Measurements from ENCODE around the gene PLA2G4E. TPM values are rescaled to one million over a fixed set of nuclear protein-coding genes. Genes with fewer than 3 reads are reported as not detected.

The PLA2G4E gene
- total and polyA plus RNA-seq, 2 experiments from 2014 or later = not detected

DNA sequence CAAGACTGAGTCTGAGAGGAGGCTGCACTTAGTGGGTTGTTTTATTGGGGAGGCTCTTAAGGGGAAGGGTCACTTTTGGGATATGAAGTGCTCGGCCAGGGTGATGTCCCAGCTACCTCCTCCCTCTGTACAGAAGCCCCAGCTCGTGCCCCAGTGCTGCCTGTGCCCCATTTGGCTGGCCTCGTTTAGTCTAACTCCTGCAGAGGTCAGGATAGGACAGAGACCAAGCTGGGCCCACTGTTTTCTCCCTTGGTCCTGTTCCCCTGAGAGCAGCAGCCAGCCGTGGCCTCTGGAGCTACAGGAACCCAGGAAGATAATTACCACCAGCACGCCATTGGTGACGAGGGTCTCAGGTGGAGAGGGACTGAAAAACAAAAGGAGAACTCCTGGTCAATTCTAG, 18.5 kb downstream of the PLA2G4E start:
- Mint-ChIP-seq H3K4me1 (no peaks in the 10 kb centered on the region), H3K9me3 (no peaks in the 10 kb centered on the region; the same call in 2 of the 3 replicates), H3K4me3 (no peak overlapping the region), H3K27me3 (ENCODE audit: insufficient read depth, low read depth, poor library complexity) (peaks cover 4% of the 10 kb centered on the region), H3K36me3 (ENCODE audit: low read depth) (no peaks in the 10 kb centered on the region), H3K27ac (no peak overlapping the region)
- no peaks in the 10 kb centered on the region for H3K79me2 ChIP-seq (replicated peaks; ENCODE audit: insufficient read depth)
- no peak overlapping the region for H3K4me3 ChIP-seq
- no peak for ATAC-seq
- no peaks in the 10 kb centered on the region for H4K20me1 ChIP-seq (replicated peaks; ENCODE audit: insufficient read depth)
- no peak overlapping the region for H3K27ac ChIP-seq (ENCODE audit: low read depth)
- 0 out of 2 replicates have a peak overlapping the region, but pooled peaks have one; percentile 23 for H2AFZ ChIP-seq
- DNase-seq (ENCODE audit: low spot score) = no peak
- H3K4me1 ChIP-seq (ENCODE audit: insufficient read depth) = no peaks in the 10 kb centered on the region
- H3K9me2 ChIP-seq (ENCODE audit: insufficient read depth) = 0 out of 2 replicates have a peak, but pooled peaks cover 4% of the 10 kb centered on the region
- H3F3A ChIP-seq (replicated peaks; ENCODE audit: low read depth) = no peaks in the 10 kb centered on the region
- no peak overlapping the region for H3K4me2 ChIP-seq
- H3K27me3 ChIP-seq (ENCODE audit: insufficient read depth) = no peaks in the 10 kb centered on the region
- H3K36me3 ChIP-seq (ENCODE audit: insufficient read depth) = no peaks in the 10 kb centered on the region
- no peak for TF ChIP-seq ETS1 (IDR thresholded peaks at IDR 0.05)
- TF ChIP-seq CTCF (conservative IDR thresholded peaks at IDR 0.05; ENCODE audit: low read depth in 2 of 2) = no peak
- no peak for TF ChIP-seq CREB1 (CRISPR knock-in tag; IDR thresholded peaks at IDR 0.05; ENCODE audit: low read depth)
- TF ChIP-seq EZH2 (IDR thresholded peaks at IDR 0.05; ENCODE audit: low read depth, unreplicated experiment) = no peak
- no peak for TF ChIP-seq POLR2AphosphoS5 (IDR thresholded peaks at IDR 0.05; ENCODE audit: low read depth)
- TF ChIP-seq EZH2phosphoT487 (IDR thresholded peaks at IDR 0.05; ENCODE audit: unreplicated experiment) = no peak
- no peak for TF ChIP-seq JUNB (IDR thresholded peaks at IDR 0.05; ENCODE audit: unreplicated experiment)

DNA sequence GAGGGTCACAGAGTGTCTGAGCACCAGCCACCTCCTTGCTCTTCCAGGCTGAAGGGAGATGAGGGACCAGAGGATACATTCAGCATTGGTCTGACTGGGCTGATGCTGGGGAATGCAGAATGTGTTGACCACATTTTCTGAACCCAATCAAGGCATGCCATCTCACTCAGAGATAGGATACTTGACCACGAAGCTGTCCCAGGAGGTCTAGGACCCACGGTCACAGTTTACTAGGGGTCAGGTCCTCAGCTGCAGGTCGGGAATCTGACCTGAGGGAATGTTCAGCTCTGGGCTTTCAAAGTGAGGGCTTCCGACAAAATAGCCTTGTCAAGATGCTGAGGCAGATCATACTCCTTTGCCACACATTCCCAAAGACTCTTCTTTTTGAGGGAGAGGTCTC, 19.6 kb downstream of the PLA2G4E start:
- no peak overlapping the region for H3K4me3 Mint-ChIP-seq
- no peaks in the 10 kb centered on the region for H3F3A ChIP-seq (replicated peaks; ENCODE audit: low read depth)
- DNase-seq (ENCODE audit: low spot score) = no peak
- no peak for ATAC-seq
- H3K27me3 Mint-ChIP-seq (ENCODE audit: insufficient read depth, low read depth, poor library complexity) = peaks cover 6% of the 10 kb centered on the region
- H4K20me1 ChIP-seq (replicated peaks; ENCODE audit: insufficient read depth) = no peaks in the 10 kb centered on the region
- H3K4me3 ChIP-seq = no peak overlapping the region
- no peaks in the 10 kb centered on the region for H3K4me1 Mint-ChIP-seq
- no peaks in the 10 kb centered on the region for H3K4me1 ChIP-seq (ENCODE audit: insufficient read depth)
- 0 out of 2 replicates have a peak, but pooled peaks cover 4% of the 10 kb centered on the region for H3K9me2 ChIP-seq (ENCODE audit: insufficient read depth)
- H3K79me2 ChIP-seq (replicated peaks; ENCODE audit: insufficient read depth) = no peaks in the 10 kb centered on the region
- no peaks in the 10 kb centered on the region for H3K36me3 ChIP-seq (ENCODE audit: insufficient read depth)
- H3K27ac Mint-ChIP-seq = no peak overlapping the region
- no peak overlapping the region for H2AFZ ChIP-seq
- H3K27ac ChIP-seq (ENCODE audit: low read depth) = no peak overlapping the region
- no peaks in the 10 kb centered on the region for H3K27me3 ChIP-seq (ENCODE audit: insufficient read depth)
- no peaks in the 10 kb centered on the region; the same call in 2 of the 3 replicates for H3K9me3 Mint-ChIP-seq
- H3K4me2 ChIP-seq = no peak overlapping the region
- no peaks in the 10 kb centered on the region for H3K36me3 Mint-ChIP-seq (ENCODE audit: low read depth)
- TF ChIP-seq POLR2AphosphoS5 (IDR thresholded peaks at IDR 0.05; ENCODE audit: low read depth) (no peak), NANOG (IDR thresholded peaks at IDR 0.05; ENCODE audit: borderline replicate concordance) (no peak), ZNF114 (CRISPR knock-in tag; IDR thresholded peaks at IDR 0.05) (no peak), CREB1 (CRISPR knock-in tag; IDR thresholded peaks at IDR 0.05; ENCODE audit: low read depth) (no peak), ZNF331 (CRISPR knock-in tag; IDR thresholded peaks at IDR 0.05; ENCODE audit: low read depth) (no peak), ETS1 (IDR thresholded peaks at IDR 0.05) (no peak), JUNB (IDR thresholded peaks at IDR 0.05; ENCODE audit: unreplicated experiment) (no peak), EZH2 (IDR thresholded peaks at IDR 0.05; ENCODE audit: low read depth, unreplicated experiment) (no peak), STAT1 (IDR thresholded peaks at IDR 0.05; ENCODE audit: unreplicated experiment) (no peak)
- TF ChIP-seq, protein P1, sequence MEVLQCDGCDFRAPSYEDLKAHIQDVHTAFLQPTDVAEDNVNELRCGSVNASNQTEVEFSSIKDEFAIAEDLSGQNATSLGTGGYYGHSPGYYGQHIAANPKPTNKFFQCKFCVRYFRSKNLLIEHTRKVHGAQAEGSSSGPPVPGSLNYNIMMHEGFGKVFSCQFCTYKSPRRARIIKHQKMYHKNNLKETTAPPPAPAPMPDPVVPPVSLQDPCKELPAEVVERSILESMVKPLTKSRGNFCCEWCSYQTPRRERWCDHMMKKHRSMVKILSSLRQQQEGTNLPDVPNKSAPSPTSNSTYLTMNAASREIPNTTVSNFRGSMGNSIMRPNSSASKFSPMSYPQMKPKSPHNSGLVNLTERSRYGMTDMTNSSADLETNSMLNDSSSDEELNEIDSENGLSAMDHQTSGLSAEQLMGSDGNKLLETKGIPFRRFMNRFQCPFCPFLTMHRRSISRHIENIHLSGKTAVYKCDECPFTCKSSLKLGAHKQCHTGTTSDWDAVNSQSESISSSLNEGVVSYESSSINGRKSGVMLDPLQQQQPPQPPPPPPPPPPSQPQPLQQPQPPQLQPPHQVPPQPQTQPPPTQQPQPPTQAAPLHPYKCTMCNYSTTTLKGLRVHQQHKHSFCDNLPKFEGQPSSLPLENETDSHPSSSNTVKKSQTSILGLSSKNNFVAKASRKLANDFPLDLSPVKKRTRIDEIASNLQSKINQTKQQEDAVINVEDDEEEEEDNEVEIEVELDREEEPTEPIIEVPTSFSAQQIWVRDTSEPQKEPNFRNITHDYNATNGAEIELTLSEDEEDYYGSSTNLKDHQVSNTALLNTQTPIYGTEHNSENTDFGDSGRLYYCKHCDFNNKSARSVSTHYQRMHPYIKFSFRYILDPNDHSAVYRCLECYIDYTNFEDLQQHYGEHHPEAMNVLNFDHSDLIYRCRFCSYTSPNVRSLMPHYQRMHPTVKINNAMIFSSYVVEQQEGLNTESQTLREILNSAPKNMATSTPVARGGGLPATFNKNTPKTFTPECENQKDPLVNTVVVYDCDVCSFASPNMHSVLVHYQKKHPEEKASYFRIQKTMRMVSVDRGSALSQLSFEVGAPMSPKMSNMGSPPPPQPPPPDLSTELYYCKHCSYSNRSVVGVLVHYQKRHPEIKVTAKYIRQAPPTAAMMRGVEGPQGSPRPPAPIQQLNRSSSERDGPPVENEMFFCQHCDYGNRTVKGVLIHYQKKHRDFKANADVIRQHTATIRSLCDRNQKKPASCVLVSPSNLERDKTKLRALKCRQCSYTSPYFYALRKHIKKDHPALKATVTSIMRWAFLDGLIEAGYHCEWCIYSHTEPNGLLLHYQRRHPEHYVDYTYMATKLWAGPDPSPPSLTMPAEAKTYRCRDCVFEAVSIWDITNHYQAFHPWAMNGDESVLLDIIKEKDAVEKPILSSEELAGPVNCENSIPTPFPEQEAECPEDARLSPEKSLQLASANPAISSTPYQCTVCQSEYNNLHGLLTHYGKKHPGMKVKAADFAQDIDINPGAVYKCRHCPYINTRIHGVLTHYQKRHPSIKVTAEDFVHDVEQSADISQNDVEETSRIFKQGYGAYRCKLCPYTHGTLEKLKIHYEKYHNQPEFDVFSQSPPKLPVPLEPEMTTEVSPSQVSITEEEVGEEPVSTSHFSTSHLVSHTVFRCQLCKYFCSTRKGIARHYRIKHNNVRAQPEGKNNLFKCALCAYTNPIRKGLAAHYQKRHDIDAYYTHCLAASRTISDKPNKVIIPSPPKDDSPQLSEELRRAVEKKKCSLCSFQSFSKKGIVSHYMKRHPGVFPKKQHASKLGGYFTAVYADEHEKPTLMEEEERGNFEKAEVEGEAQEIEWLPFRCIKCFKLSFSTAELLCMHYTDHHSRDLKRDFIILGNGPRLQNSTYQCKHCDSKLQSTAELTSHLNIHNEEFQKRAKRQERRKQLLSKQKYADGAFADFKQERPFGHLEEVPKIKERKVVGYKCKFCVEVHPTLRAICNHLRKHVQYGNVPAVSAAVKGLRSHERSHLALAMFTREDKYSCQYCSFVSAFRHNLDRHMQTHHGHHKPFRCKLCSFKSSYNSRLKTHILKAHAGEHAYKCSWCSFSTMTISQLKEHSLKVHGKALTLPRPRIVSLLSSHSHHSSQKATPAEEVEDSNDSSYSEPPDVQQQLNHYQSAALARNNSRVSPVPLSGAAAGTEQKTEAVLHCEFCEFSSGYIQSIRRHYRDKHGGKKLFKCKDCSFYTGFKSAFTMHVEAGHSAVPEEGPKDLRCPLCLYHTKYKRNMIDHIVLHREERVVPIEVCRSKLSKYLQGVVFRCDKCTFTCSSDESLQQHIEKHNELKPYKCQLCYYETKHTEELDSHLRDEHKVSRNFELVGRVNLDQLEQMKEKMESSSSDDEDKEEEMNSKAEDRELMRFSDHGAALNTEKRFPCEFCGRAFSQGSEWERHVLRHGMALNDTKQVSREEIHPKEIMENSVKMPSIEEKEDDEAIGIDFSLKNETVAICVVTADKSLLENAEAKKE (CRISPR knock-in tag; IDR thresholded peaks at IDR 0.05) = no peak
